HG02642 (cell line): ENCODE measurements around the gene PRKG2.

Experiments
- ATAC-seq: cut with Tn5 transposase; IDR thresholded peaks from one replicate; pipeline ENCODE4 v1.9.1; 2021; ENCODE audit warnings: mild to moderate bottlenecking; ENCODE audit not compliant: unreplicated experiment, poor library complexity

The PRKG2 gene

DNA sequence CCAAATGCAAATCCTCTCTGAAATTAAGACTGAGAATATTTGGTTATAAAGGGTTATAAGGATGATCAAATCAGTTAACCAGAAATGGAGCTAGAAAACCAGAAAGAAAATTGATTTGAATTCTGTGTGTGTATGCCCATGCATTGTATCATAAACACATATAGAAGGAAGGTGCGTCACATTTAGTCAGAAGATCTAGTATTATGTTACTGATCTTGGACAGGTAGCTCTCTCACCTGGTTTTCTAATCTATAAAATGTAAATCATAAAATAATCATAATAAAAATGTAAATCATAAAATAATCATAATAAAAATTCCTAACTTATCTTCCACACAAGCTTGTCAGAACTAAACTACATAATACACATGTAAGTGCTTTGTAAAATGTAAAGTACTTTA lies 105.7 kb downstream of the PRKG2 start:
- no peak for ATAC-seq

DNA sequence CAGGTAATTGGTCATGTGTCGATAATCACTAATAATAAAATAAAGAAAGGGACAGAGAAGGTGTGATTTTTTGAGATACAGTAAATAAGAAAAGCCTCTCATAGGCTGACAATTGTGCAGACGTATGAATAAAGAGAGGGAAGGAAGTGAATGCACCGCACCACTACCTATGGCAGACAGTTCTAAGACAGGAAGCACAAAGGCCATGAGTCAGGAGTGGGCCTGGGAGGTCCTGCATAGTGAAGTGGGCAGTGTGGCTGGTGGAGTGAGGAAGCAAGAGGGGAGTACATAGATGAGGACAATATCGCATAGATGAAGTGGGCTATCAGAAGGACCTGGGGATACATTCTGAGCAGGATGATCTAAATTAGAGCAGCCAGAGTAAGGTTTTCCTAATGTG lies 108.9 kb downstream of the PRKG2 start:
- no peak for ATAC-seq

DNA sequence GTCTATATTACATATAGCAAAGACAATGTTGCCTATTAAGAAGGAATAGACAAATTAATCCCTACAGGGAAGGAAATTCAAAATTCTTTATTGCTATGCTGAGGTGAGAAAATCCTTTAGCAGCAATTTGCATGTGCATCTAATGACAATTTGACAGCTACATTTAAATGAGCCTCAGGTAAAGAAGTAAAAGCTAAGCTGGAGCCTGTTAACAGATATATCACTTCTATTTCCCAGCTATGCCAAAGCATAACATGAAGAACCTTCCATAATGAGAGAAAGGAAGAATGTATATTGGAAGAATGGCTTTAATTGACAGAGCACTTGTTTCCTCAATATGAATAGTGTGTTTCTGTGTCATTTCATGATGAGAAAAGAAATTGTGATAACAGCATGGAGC lies 112.9 kb downstream of the PRKG2 start:
- no peak for ATAC-seq

DNA sequence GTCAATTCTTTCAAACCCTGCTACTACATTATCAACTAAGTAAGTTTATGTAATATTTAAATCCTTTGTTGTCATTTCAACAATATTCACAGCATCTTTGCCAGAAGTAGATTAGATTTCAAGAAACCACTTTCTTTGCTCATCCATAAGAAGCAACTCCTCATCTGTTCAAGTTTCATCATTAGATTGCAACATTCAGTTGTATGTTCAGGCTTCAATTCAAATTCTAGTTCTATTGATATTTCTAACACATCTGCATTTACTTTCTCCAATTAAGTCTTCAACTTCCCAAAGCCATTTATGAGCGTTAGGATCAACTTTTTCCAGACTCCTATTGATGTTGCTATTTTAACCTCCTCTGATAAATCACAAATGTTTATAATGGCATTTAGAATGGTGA lies 118.5 kb downstream of the PRKG2 start:
- no peak for ATAC-seq

DNA sequence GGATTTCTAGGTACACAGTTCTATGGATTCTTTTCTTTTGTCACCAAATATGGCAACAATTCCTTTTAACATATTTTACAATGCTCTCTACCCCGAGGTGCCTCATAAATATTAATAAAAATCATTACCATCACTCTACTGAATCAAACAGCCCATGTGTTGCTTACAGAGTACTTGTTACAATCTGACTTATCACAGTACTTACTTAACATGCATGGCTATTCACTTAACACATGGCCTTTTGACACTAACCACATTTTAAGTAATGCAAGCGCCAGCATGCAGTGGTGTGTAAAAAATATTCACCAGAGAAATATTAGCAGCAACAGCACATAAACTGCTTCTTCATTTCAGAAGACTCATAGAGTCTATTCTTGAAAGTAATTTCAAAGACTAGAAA lies 119.6 kb downstream of the PRKG2 start:
- no peak for ATAC-seq

DNA sequence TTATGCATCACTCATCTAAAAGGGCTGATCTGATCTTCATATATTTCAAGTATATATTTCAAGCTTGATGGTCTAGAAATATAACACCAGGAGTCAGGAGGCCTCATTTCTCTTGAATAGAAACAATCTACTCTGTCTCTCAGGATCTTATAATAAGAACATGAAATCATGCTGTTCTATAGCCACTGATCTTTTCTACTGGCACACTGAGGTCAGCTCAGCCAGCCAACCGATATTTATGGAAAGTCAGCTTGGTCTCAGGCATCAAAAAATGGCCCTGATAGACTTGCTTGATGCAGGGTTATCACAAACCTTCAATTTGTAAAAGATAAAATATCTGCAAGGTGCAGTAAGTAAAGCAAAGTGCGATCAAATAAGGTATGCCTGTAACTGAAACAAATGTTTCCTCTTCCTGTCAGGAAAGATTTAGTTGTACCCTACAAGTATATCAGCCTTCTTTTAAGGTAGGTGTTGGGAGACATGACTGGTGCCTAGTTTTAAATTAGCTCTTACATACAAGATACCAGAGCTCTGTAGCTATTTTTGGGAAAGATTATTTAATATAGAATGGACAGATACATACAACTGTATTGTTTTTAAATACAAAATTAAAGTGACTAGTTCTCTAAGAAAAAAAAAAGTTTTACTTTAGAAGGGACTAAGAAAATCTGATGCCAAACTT lies 121.2 kb downstream of the PRKG2 start:
- ATAC-seq: no peak

DNA sequence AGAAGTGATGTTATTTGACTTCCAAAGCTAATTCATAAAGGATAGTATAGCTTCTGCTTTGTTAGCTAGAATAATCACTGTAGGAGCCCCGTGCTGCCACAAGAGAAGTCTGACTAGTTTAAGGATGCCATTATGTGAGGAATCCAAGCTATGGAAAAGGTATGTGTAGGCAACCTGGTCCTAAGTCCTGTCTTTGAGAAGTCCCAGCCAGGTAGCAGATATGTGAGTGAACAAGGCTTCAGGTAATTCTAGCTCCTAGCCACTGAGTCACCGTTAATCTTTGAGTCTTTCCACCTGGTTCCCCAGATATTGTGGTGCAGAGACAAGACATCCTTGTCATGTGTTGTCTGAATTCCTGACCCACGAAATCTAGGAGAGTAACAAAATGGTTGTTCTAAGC lies 129.0 kb downstream of the PRKG2 start:
- ATAC-seq: no peak

DNA sequence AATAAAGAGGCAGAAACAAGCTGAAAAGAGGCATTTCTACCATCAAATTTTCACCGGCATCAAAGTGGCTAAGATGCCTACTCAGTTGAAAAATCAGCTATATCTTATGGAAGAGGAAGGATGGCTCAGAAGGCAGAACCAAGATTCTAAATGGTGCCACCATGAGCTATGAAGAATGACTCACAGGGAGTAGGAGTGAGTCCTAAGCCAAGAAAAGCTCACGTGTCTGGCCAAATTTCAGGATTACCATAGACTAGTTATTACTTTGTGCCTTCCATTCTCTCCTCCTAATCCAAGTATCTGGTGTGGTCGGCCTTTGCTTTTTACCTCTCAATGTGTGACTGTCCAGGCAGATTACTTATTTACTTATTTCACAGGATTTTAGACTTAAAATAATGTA lies 129.7 kb downstream of the PRKG2 start:
- no peak for ATAC-seq

DNA sequence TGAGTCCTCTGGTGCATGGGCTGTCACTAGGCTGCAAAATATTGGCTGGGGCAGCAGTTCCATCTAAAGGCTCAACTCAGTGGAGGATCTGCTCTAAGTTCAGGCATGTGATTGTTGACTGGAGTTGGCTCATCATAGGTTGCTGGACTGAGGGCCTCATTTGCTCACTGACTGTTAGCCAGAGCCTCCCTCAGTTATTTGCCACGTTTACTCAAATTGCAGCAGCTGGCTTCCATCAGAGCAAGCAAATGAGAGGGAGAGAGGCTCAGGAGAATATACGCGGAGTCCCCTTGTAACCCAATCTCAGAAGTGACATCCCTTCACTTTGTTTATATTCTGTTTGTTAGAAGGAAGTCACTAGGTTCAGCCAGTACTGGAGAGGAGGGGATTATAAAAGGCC lies 130.4 kb downstream of the PRKG2 start:
- no peak for ATAC-seq

DNA sequence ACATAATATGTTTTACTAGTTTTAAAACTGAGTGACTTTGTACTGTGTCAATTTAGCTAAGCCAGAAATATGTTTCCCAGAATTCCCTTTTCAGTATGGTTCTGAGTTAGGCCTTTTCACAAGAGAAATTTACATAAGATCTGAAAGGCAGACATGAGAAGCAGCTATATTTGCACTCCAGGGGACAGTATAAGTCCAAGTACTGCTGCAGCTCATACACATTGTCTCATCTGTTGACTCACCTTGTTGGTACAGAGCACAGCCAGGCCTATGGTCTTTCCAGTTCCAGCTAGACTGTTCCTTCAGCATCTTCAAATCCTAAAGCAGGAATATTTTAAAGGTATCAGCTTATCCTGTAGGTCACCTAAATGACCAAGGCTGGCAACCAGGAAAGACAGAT lies 131.0 kb downstream of the PRKG2 start:
- ATAC-seq: no peak

DNA sequence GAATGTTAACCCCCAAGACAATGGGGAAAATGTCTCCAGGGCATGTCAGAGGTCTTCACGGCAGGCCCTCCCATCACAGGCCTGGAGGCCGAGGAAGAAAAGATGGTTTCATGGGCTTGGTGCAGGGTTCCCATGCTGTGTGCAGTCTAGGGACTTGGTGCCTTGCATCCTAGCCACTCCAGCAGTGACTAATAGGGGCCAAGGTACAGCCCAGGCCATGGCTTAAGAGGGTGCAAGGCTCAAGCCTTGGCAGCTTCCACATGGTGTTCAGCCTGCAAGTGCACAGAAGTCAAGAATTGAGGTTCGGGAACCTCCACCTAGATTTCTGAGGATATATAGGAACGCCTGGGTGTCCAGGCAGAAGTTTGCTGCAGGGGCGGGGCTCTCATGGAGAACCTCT lies 133.9 kb downstream of the PRKG2 start:
- no peak for ATAC-seq

DNA sequence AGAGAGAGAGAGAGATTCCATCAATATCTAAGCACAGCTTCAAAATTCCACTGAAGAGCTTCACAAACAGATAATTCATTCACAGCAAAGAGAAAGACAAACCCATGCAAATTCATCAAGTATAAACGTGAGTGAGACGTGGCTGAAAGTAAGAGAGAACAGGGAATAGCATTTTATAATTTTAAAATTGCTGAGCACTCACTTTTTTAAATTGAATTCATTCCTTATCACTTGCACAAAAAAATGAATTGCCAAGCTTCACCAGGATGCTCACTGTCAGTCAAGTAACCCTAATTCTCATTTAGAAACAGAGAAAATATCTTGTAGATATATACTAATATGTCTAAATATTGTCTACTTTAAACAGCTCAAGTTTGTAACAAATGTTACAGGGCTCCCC lies 144.0 kb downstream of the PRKG2 start:
- no peak for ATAC-seq

DNA sequence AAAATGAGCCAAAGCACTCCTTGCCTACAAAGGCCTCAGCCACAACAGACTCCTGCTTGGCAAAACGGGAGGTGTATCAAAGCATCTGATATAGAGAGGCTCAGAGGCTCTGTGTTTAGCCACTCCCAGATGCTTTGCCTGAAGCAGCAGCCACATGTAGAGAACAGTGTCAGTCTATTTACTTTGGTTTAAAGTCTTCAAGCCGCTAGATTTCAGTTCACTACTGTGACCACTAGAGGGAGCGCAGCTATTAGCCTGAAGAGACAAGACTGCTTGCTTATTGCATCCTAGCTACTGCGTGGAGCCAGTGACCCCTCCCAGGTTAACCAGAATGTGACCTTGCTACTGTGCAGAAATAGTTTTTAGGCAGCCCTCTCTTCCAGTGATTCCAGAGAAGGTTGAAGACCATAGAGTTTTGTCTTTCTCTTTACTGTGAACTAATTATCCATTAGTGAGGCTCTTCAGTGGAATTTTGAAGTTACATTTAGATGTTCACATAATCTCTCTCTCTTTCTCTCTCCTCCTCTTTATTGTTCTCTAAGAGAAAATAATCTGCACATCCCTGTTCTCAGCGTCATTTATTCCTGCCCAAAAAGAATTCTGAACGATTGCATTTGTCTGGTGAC lies 145.2 kb downstream of the PRKG2 start:
- peak; percentile 99 for ATAC-seq

DNA sequence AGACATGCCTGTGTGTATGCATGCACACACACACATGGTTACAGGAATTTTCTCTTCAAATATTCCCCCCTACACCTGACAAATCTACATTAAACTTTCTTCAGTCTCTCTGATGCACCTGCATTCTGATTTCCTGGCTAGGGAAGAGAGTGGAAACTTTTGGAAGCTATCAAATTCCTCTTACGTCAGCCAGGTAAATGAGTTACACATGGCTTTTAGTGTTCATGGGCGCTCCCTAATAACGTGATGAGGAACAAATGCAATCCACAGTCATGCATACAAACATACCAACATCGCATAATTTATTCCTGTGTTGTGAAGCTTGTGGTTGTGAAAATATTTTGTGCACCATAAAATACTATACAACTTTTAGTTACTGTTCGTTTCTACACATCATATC lies 149.6 kb downstream of the PRKG2 start:
- ATAC-seq: no peak

DNA sequence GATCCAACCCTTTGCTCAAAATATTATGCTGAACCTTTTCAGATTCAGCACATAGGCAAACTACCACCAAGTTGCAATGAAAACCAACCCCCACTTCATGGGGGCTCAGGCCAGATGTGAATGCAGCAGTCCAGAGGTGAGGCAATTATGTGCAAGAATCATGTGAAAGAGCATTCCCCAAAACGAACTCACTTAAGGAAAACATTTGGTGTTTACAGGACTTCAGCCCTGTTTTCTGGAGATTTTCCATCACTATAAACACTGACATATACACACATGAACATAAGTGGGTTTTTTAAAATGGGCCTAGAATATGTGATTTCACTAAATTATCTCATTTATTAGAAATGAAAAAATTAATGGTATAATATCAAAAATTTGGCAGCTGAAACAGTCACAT lies 153.0 kb downstream of the PRKG2 start:
- no peak for ATAC-seq

DNA sequence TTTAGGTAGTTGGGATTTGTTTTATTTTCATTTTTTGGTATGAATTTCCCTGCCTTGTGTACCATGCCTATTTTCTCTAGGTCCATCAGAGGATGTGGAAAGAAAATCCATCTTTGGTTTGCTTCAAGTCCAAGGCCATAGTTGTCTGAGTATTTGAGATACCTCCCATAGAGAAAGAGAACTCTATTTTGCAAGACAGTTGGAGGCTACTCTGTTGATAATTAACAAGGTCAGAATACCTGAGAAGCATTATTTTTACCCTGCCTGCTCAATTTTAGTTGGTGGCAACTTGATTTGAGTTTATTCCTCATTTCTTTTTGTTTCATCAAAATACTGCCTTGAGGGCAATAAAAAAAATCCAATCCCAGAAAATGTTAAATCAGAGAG lies 153.7 kb downstream of the PRKG2 start:
- ATAC-seq: no peak

DNA sequence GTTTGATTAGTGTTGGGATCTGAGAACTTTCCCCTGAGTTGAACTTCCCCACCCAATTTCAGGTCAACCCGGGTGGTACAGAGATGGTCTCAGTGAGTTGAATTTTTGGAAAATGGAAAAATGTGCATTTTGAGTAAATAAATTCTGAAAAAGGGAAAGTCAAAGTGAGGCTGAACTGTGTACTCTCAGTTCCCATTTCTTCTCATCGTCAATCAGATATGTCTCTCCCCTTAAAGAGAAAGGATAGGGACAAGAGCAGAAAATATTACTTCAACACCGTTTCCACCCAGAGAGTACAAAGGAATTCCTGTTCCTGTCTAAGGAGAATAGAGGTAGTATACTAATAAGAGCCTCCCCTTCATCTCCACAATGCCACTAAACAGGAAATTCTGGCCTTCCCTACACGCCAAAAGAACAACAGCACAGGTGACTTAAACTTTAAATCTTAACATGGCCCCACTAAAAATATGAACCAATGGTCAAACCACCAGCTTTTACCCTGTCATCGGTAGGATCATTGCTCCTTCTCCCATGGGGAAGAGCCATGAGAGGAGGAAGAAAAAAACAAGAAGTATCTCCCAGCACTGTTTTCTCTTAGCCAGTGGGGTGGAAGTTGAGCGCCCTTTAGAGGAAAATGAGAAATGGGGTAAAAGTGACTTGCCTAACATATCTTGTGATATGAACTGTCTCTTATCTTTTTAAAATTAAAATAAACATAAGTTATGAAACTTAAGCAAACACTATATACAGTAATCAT lies 154.3 kb downstream of the PRKG2 start:
- ATAC-seq: no peak

DNA sequence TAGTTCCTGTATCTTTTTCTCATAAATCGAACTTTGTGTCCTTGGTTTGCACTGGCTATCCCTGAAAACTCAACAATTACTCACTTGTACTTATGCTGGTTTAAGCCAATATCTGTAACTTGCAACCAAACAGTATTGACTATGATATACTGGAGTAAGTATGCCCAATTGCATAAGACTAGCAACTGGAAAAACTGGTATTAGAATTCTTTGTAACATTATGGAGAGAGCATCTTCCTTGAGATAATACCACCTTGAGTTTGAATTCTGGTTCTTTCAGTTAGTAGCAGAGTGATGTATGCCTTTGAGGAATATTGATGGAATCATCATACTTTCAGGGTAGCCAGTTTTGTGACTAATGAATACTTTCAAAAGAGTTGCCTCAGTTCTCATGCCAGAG lies 156.4 kb downstream of the PRKG2 start:
- no peak for ATAC-seq

DNA sequence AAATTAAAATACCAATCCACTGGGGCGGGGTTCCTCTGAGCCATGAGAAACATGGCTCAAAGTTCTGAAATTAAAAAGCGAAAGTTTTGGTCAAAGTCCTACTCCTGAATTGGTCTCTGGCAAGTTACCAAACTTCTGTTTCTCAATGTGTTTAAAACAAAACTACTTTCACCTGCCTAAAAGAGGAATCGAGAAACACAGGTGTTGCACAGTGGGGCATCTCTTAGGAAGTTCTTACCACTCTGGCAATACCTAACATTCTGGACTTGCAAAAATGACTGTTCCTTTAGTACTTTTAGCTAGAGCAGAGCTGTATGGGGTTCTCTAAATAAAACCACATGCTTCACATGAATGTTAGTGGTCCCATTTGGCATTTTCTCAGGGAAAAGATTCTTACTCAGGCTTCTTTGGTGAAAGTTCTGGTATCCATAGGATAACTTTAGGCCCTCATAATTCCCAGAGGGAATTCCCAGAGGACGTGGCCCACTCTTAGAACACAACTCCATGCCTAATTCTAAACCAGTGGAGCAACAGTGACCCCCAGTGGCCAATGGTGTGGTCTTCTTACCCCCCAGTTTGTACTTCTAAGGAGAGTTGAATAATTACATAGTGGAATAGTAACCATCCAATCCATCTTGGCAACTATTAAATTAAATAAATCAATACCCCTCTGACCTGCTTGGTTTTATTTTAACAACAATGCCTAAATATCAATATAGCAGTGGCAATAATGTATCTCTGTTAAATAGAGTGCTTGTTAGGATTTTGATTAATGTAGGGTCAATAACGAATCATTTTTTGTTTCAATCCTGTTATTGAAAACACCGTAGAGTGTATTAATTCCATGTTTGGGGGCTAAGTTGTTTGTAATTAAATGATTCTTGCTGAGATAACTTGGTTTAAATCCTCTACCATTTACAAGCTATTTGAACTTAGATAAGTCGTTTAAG lies 162.6 kb downstream of the PRKG2 start:
- ATAC-seq: peak; percentile 99

DNA sequence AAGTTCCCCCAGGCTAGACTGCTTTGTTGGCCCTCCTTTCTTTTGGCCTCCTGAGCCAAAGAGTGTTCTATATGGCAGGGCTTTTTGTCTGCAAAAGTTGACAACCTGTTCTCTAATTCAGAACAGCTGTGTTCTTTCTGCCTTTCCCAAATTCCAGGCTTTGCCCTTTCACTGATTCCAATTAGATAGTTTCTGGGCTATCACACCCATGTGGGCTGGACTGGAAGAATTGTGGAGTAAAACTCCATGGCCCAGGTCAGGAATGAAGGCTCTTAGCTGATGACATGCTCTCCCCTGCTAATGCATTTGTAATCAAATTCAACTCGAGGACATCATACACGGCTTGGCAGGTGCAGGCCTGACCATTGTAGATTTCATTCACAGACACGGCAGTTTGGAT lies 165.1 kb downstream of the PRKG2 start:
- no peak for ATAC-seq

DNA sequence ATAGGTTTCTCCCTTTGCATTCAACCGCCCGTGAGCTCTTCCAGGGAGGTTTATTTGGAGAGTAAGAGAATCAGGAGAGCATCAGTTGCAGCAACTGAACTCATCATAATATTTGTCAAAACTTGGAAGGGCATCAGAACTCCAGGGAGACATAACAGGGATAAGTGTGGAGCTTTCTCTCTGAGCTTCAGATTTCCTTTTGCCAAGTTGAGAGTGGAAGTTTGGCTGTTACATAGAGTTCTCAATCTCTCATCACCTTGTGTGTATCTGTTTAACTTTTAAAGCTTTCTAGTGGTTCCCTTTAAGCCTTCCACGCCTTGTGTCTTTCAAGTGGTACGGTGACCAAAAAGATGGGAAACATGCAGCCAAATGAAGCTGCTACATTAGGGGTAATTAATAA lies 165.7 kb downstream of the PRKG2 start:
- no peak for ATAC-seq
